GM18867 (cell line): ENCODE results near the gene ATP2B2.

Source experiments
- ATAC-seq: cut with Tn5 transposase; IDR thresholded peaks from one replicate; pipeline ENCODE4 v1.9.1; 2021; ENCODE audit warnings: mild to moderate bottlenecking, moderate library complexity; ENCODE audit not compliant: unreplicated experiment

Gene ATP2B2

GRCh38 chr3:10511809-10512494 lies 6.6 kb upstream of the ATP2B2 start:
- ATAC-seq: no peak

GRCh38 chr3:10510743-10511432 lies 5.5 kb upstream of the ATP2B2 start:
- ATAC-seq: no peak

GRCh38 chr3:10510086-10510742 lies 4.8 kb upstream of the ATP2B2 start:
- no peak for ATAC-seq

- ATAC-seq: no peak
These were observed 3.9 kb upstream of the ATP2B2 start for GRCh38 chr3:10509325-10509724.

GRCh38 chr3:10508619-10509260 lies 3.4 kb upstream of the ATP2B2 start:
- ATAC-seq: no peak

GRCh38 chr3:10508235-10508618 lies 2.8 kb upstream of the ATP2B2 start:
- no peak for ATAC-seq

GRCh38 chr3:10507331-10507730 lies 1.9 kb upstream of the ATP2B2 start:
- no peak for ATAC-seq

GRCh38 chr3:10506696-10507095 lies 1.3 kb upstream of the ATP2B2 start:
- ATAC-seq: no peak

- ATAC-seq: no peak
These were observed 602 bp upstream of the ATP2B2 start for GRCh38 chr3:10505791-10506585.

- no peak for ATAC-seq
These were observed 976 bp downstream of the ATP2B2 start for GRCh38 chr3:10504171-10505049.

GRCh38 chr3:10503217-10503796 lies 2.1 kb downstream of the ATP2B2 start:
- ATAC-seq: no peak

GRCh38 chr3:10502185-10502880 lies 3.1 kb downstream of the ATP2B2 start:
- no peak for ATAC-seq

GRCh38 chr3:10501664-10502052 lies 3.7 kb downstream of the ATP2B2 start:
- no peak for ATAC-seq

GRCh38 chr3:10500717-10501663 lies 4.4 kb downstream of the ATP2B2 start:
- ATAC-seq: no peak

GRCh38 chr3:10498271-10498670 lies 7.1 kb downstream of the ATP2B2 start:
- no peak for ATAC-seq

GRCh38 chr3:10497439-10497838 lies 7.9 kb downstream of the ATP2B2 start:
- no peak for ATAC-seq

GRCh38 chr3:10496121-10496863 lies 9.1 kb downstream of the ATP2B2 start:
- ATAC-seq: no peak
